GM19438 (cell line): ENCODE measurements around the gene PAQR7.
"Not testable (repeated sequence)": the region's sequence is repeated elsewhere in the genome, so short reads cannot be mapped to it uniquely, and the experiment has no call there.

Source experiments
- ATAC-seq: cut with Tn5 transposase; IDR thresholded peaks from one replicate; pipeline ENCODE4 v1.9.1; 2021; ENCODE audit warnings: low read depth; ENCODE audit not compliant: unreplicated experiment

Gene PAQR7

DNA sequence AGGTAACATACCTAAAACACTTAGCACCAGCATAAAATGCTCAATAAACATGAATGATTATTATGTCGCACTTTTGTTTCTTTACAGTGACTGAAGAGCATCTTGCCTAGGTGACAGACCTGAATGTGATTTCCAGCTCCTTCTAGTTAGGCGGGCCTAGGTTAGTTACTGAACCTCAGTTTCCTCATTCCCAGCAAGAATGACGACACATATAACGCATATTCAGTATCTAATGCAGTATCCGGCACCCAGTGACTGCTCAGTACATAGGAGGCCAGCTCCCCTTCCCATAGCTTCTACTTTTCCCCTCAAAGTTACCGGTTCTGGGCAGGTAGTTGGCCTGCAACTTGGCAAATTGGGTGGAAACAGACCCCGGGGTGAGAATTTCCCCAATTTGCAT, 17.0 kb downstream of the PAQR7 start:
- no peak for ATAC-seq

DNA sequence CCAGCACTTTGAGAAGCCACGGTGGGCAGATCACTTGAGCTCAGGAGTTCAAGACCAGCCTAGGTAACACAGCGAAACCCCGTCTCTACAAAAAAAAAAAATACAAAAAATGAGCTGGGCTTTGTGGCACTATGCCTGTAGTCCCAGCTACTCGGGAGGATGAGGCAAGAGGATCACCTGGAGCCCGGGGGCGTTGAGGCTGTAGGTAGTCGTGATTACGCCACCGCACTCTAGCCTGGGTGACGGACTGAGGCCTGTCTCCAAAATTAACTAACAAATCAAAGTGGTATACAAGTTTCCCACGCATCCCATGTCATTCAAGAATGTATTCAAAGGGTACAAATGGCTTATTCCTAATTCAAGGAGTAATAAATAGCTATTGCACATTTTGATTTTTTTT, 18.7 kb downstream of the PAQR7 start:
- ATAC-seq = no peak

- ATAC-seq = no peak
Observed at GRCh38 chr1:25854554-25854953, 21.0 kb downstream of the PAQR7 start.

GRCh38 chr1:25848531-25848930, 27.0 kb downstream of the PAQR7 start:
- ATAC-seq = no peak

GRCh38 chr1:25847929-25848328, 27.6 kb downstream of the PAQR7 start:
- no peak for ATAC-seq

DNA sequence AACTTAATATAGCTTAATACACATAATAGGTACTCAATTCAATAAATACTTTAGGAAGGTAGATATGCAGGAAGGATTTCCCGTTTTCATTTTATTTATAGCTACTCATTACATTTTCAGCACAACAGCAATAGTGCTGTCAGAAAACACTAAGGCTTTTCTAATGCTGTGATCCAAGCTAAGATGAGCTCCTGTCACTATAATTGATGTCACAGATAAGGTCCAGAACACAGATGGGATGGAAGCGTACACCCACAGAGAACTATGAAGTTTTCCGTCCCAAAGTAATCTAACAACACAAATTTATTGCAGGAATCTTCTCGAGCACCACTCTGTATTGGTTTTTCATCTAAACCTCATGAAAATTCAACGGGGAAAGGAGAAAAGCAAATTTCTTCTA, 29.8 kb downstream of the PAQR7 start:
- no peak for ATAC-seq

- no peak for ATAC-seq
Observed at GRCh38 chr1:25844536-25845337, 30.8 kb downstream of the PAQR7 start.

- no peak for ATAC-seq
Observed at GRCh38 chr1:25843483-25843882, 32.0 kb downstream of the PAQR7 start.

DNA sequence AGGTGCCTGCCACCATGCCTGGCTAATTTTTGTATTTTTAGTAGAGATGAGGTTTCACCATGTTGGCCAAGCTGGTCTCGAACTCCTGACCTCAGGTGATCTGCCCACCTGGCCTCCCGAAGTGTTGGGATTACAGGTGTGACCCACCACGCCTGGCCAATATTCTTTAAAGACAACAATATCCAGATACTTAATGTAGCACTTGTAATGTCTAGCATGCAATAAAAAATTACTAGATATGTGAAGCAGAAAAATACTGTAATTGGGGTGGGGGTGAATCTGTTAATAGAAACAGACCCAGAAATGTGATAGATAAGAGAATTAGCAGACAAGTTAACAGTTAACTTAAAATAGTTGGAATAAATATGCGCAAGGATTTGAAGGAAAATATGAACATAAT, 35.7 kb downstream of the PAQR7 start:
- not testable (repeated sequence) for ATAC-seq

DNA sequence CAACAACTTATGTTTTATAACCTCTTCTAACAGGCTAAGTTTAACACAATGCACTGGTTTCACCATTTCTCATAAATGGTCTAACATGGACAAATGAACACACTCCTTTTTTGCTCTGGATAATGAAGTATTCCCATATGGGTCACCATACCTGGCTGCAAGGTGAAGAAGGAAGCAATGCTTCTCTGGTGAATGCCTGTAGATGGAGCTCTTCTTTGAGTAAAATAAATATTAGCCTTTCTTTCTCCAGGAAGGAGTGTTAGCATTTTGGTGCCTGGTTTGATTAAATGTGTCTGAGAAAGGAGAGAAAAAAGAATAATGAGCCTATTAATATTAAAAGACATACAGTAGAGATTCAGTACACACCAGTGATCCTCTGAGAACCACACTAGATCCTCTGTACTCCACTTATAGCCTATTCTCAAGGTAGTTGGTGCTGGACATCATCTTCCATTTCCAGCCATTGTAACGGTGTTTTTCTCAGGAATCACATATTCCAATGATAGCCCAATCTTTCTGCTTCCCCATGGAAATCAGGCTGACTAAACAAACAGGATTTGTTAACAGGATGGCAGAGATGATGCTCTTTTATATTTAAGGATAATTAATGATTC, 38.1 kb downstream of the PAQR7 start:
- no peak for ATAC-seq

DNA sequence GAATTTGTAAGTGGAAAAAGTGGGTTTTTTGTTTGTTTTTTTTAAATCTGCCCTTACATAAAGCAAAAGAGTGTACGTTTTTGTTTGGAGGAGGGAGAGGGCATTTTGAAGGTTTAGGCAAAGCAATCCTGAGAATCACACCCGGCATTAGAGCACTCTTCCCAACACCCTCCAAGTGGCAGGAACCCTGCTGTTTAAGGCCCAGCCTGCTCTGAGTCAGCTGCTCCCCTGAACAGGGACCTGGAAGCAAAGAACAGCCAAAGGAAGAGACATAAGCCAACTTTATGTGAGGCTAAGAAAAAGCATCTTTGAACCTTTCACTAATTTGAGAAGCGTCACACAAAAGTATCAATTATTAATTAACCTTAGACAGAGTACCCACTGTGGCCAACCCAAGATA, 38.8 kb downstream of the PAQR7 start:
- no peak for ATAC-seq

- no peak for ATAC-seq
Observed at GRCh38 chr1:25834894-25835293, 40.6 kb downstream of the PAQR7 start.

DNA sequence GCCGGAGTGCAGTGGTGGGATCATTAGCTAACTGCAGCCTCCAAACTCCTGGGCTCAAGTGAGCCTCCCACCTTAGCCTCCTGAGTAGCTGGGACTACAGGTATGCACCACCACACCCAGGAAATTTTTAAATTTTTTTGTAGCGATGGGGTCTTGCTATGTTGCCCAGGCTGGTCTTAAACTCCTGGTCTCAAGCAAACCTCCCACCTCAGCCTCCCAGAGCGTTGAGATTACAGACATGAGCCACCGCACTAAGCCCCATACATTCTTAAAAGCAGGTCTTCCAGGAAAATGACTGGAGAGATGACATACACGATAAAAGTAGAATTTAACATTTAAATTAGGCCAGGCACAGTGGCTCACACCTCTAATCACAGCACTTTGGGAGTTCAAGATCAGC, 42.4 kb downstream of the PAQR7 start:
- ATAC-seq = no peak

GRCh38 chr1:25832336-25833037, 43.0 kb downstream of the PAQR7 start:
- no peak for ATAC-seq

- no peak for ATAC-seq
Observed at GRCh38 chr1:25831569-25832196, 43.8 kb downstream of the PAQR7 start.

DNA sequence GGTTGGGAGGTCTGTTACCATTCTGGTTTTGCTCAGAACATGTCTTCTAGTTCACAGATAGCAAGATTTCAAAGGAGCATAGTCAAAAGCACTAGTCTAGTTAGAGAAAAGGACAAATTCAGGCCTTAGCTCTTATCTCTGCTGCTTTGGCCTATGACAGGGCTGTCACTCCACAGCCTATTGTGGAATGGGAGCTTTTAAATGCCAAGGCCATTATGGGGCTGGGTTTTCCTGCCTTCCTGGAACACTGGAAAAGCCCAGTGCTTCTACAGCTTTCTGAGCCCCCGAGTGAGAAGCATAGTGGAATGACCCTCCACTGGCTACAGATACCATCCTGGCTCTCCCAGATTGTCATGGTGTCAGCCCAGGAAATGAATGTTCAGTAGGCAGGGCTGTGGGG, 46.5 kb downstream of the PAQR7 start:
- ATAC-seq = no peak

GRCh38 chr1:25828491-25828890, 47.0 kb downstream of the PAQR7 start:
- no peak for ATAC-seq

DNA sequence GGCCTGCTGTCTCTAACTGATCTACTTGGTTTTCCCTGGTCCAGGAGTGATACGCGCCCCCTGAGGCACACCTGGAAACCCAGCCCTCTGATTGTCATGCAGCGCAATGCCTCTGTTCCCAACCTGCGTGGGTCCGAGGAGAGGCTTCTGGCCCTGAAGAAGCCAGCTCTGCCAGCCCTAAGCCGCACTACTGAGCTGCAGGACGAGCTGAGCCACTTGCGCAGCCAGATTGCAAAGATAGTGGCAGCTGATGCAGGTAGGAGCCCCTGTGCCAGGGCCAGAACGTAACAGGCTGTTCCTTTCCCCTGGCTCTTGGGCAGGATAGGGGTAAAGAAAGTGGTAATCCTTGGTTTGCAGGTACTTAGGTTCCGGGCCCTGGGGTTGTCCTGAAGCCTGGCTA, 48.9 kb downstream of the PAQR7 start:
- no peak for ATAC-seq

DNA sequence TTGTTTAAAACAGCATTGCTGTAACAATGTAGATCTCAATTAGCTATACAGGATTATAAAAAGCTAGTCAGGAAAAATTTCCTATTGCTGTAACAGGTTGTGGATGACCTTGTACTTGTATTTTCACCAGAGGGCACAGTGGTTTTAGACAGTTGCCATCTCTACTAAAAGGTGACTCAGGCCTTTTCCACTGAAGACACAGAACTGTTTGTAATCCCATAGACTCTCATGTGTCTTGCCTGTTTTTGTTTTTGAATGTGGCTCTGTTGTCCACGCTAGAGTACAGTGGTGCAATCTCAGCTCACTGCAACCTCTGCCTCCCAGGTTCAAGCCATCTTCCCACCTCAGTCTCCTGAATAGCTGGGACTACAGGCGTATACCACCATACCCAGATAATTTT, 49.9 kb downstream of the PAQR7 start:
- no peak for ATAC-seq

DNA sequence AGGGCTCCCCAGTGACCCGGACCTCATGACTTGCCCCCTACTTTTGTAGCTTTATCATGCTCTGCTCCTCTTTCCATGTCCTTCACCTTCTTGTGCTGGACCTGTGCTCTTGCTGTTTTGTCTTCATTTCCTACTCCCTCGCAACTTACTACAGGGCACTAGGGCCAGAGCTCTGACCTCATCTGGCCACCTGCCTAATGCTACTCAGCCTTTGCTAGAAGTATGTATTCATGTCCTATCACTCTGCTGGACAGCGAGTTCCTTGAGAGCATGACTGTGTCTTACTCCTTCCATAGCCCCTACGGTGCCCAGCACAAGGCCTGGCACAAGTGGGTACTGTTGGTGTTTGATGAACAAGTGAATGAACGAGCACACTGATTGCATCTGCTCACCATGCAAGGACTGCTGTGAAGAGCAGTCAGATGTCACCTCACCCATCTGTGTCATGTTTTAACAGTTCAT, 53.8 kb downstream of the PAQR7 start:
- no peak for ATAC-seq

DNA sequence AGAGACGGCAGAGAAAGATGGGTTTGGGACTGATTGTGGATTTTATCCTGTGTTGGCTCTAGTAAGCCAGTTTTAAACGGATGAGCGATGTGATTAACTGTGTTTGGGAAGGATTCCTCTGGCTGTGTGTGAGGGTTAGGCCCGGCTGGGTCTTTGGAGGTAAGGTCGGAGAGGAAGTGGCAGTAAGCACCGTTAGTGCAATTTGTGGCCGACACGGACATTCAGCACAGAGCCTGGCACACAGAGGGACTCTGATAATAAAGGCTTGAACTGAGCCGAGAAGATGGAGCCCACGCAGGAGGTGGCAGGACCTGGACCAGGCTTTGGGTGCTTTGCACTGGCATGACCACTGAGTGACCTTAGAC, 54.4 kb downstream of the PAQR7 start:
- no peak for ATAC-seq
